ENCODE data around the gene HOXD9.

HOXD9 gene

GRCh38 chr2:176146101-176146500, 23.6 kb downstream of the HOXD9 start:
- Histone ChIP-seq H3K27me3 (ENCODE audit: insufficient read depth, low read length, poor library complexity, severe bottlenecking) (no peaks in the 10 kb centered on the region), H3K4me2 (ENCODE audit: low read depth, low read length, poor library complexity, severe bottlenecking) (no peak overlapping the region), H3F3A (ENCODE audit: low read depth) (no peaks in the 10 kb centered on the region), H3K9me2 (replicated peaks; ENCODE audit: low read depth, low read length) (no peaks in the 10 kb centered on the region), H4K20me1 (ENCODE audit: insufficient read depth, low read length, poor library complexity, severe bottlenecking) (no peaks in the 10 kb centered on the region), H3K4me3 (ENCODE audit: low read length, poor library complexity, severe bottlenecking) (no peak overlapping the region), H3K4me1 (ENCODE audit: insufficient read depth, low read length, poor library complexity, severe bottlenecking) (no peaks in the 10 kb centered on the region), H3K9ac (ENCODE audit: low read depth, low read length, poor library complexity, severe bottlenecking) (no peak overlapping the region), H3K79me2 (ENCODE audit: insufficient read depth, low read length) (no peaks in the 10 kb centered on the region), H2AFZ (ENCODE audit: low read length) (no peak overlapping the region), H3K9me3 (ENCODE audit: insufficient read depth, low read depth, low read length) (no peaks in the 10 kb centered on the region), H3K36me3 (ENCODE audit: insufficient read depth, low read length) (no peaks in the 10 kb centered on the region)
- no peak for TF ChIP-seq EZH2phosphoT487 (IDR thresholded peaks at IDR 0.05; ENCODE audit: borderline replicate concordance)
- no peak for TF ChIP-seq CTCF (conservative IDR thresholded peaks at IDR 0.05; ENCODE audit: low read length)

- H3K4me1 ChIP-seq (ENCODE audit: insufficient read depth, low read length, poor library complexity, severe bottlenecking), result no peaks in the 10 kb centered on the region
- H3K9ac ChIP-seq (ENCODE audit: low read depth, low read length, poor library complexity, severe bottlenecking), result no peak overlapping the region
- no peak overlapping the region for H3K4me2 ChIP-seq (ENCODE audit: low read depth, low read length, poor library complexity, severe bottlenecking)
- no peak overlapping the region for H3K4me3 ChIP-seq (ENCODE audit: low read length, poor library complexity, severe bottlenecking)
- no peaks in the 10 kb centered on the region for H3F3A ChIP-seq (ENCODE audit: low read depth)
- H3K79me2 ChIP-seq (ENCODE audit: insufficient read depth, low read length), result no peaks in the 10 kb centered on the region
- no peaks in the 10 kb centered on the region for H3K9me2 ChIP-seq (replicated peaks; ENCODE audit: low read depth, low read length)
- H2AFZ ChIP-seq (ENCODE audit: low read length), result no peak overlapping the region
- H3K9me3 ChIP-seq (ENCODE audit: insufficient read depth, low read depth, low read length), result no peaks in the 10 kb centered on the region
- H4K20me1 ChIP-seq (ENCODE audit: insufficient read depth, low read length, poor library complexity, severe bottlenecking), result no peaks in the 10 kb centered on the region
- TF ChIP-seq EZH2phosphoT487 (IDR thresholded peaks at IDR 0.05; ENCODE audit: borderline replicate concordance) (no peak), CTCF (conservative IDR thresholded peaks at IDR 0.05; ENCODE audit: low read length) (no peak)
- no peaks in the 10 kb centered on the region for H3K36me3 ChIP-seq (ENCODE audit: insufficient read depth, low read length)
- H3K27me3 ChIP-seq (ENCODE audit: insufficient read depth, low read length, poor library complexity, severe bottlenecking), result no peaks in the 10 kb centered on the region
These were observed 24.1 kb downstream of the HOXD9 start for GRCh38 chr2:176146645-176147044.

- no peak overlapping the region for H3K9ac ChIP-seq (ENCODE audit: low read depth, low read length, poor library complexity, severe bottlenecking)
- no peaks in the 10 kb centered on the region for H4K20me1 ChIP-seq (ENCODE audit: insufficient read depth, low read length, poor library complexity, severe bottlenecking)
- H3K4me1 ChIP-seq (ENCODE audit: insufficient read depth, low read length, poor library complexity, severe bottlenecking), result no peaks in the 10 kb centered on the region
- TF ChIP-seq CTCF (conservative IDR thresholded peaks at IDR 0.05; ENCODE audit: low read length), result no peak
- TF ChIP-seq EZH2phosphoT487 (IDR thresholded peaks at IDR 0.05; ENCODE audit: borderline replicate concordance), result no peak
- H2AFZ ChIP-seq (ENCODE audit: low read length), result no peak overlapping the region
- no peaks in the 10 kb centered on the region for H3F3A ChIP-seq (ENCODE audit: low read depth)
- H3K4me2 ChIP-seq (ENCODE audit: low read depth, low read length, poor library complexity, severe bottlenecking), result no peak overlapping the region
- H3K9me3 ChIP-seq (ENCODE audit: insufficient read depth, low read depth, low read length), result no peaks in the 10 kb centered on the region
- H3K27me3 ChIP-seq (ENCODE audit: insufficient read depth, low read length, poor library complexity, severe bottlenecking), result no peaks in the 10 kb centered on the region
- H3K9me2 ChIP-seq (replicated peaks; ENCODE audit: low read depth, low read length), result no peaks in the 10 kb centered on the region
- no peaks in the 10 kb centered on the region for H3K79me2 ChIP-seq (ENCODE audit: insufficient read depth, low read length)
- no peaks in the 10 kb centered on the region for H3K36me3 ChIP-seq (ENCODE audit: insufficient read depth, low read length)
- H3K4me3 ChIP-seq (ENCODE audit: low read length, poor library complexity, severe bottlenecking), result no peak overlapping the region
These were observed 24.8 kb downstream of the HOXD9 start for GRCh38 chr2:176147210-176147799.

All from Loucy (cell line).